HCT116 (cell line): ENCODE data around the gene HIPK2.

Experiments used
- ATF3 ChIP-seq: IDR thresholded peaks from 2 replicates; pipeline ENCODE4 v1.6.1; 2012
- CTCF ChIP-seq, 3 experiments: fragments of 200-600 bp in 1 of 3; sonication (generic) in 1 of 3; IDR thresholded peaks in 2 of 3; conservative IDR thresholded peaks in 1 of 3; 2 replicates each; pipeline ENCODE4 v1.5.1; 2012 to 2017; ENCODE audit warnings: low read depth in 2 of 3, low read length in 2 of 3, antibody characterized with exemption in 1 of 3, borderline replicate concordance in 1 of 3, control low read depth in 1 of 3, mild to moderate bottlenecking in 1 of 3, mixed read lengths in 1 of 3, mixed run types in 1 of 3, moderate library complexity in 1 of 3; ENCODE audit not compliant: insufficient read depth in 1 of 3
- EGR1 ChIP-seq: IDR thresholded peaks from 2 replicates; pipeline ENCODE4 v1.6.1; 2012; ENCODE audit warnings: low read depth
- ELF1 ChIP-seq: IDR thresholded peaks from 2 replicates; pipeline ENCODE4 v1.6.1; 2012; ENCODE audit warnings: low read depth, borderline replicate concordance
- EZH2 ChIP-seq: fragments of 200-600 bp; sonication (generic); IDR thresholded peaks from 2 replicates; pipeline ENCODE4 v1.6.1; 2017; ENCODE audit warnings: antibody characterized with exemption, mixed run types
- POLR2A ChIP-seq: IDR thresholded peaks from 2 replicates; pipeline ENCODE4 v1.7.0; 2011; ENCODE audit warnings: borderline replicate concordance; ENCODE audit not compliant: insufficient read depth, insufficient read length; ENCODE audit errors: extremely low read depth
- POLR2AphosphoS5 ChIP-seq: IDR thresholded peaks from 2 replicates; pipeline ENCODE4 v1.6.1; 2011; ENCODE audit warnings: mild to moderate bottlenecking, low read depth, low read length, moderate library complexity
- REST ChIP-seq: IDR thresholded peaks from 2 replicates; pipeline ENCODE4 v1.6.1; 2012; ENCODE audit warnings: low read depth
- TCF7L2 ChIP-seq: IDR thresholded peaks from 2 replicates; pipeline ENCODE4 v1.7.0; 2011; ENCODE audit warnings: borderline replicate concordance, inconsistent platforms; ENCODE audit not compliant: insufficient read depth, insufficient read length; ENCODE audit errors: extremely low read depth
- ZBTB33 ChIP-seq: IDR thresholded peaks from 2 replicates; pipeline ENCODE4 v1.6.1; 2011; ENCODE audit warnings: mild to moderate bottlenecking, low read length, moderate library complexity; ENCODE audit not compliant: insufficient replicate concordance; ENCODE audit errors: extremely low read depth
- ZNF274 ChIP-seq: fragments of 200-500 bp; sonication (Bioruptor generic); IDR thresholded peaks from 2 replicates; pipeline ENCODE4 v1.6.1; 2014; ENCODE audit warnings: mild to moderate bottlenecking, low read depth, low read length, inconsistent platforms

GRCh38 chr7:139525239-139525638 is 252.6 kb downstream of the HIPK2 start:
- TF ChIP-seq POLR2A (no peak), EZH2 (no peak), CTCF (IDR thresholded peaks at IDR 0.05 in 2 of 3, conservative IDR thresholded peaks at IDR 0.05 in 1 of 3; ENCODE audit: borderline replicate concordance in 1 of 3, insufficient read depth in 1 of 3, low read depth in 2 of 3, low read length in 2 of 3) (no peak), ELF1 (no peak), ZNF274 (no peak), ATF3 (no peak), POLR2AphosphoS5 (no peak), EGR1 (no peak), REST (no peak), ZBTB33 (no peak), TCF7L2 (no peak)
